ENCODE measurements around the gene SMCP.

SMCP gene

GRCh38 chr1:152904688-152905440, 26.7 kb downstream of the SMCP start:
- no peak for DNase-seq (ENCODE audit: insufficient read length, low spot score)
- TF ChIP-seq POLR2A (IDR thresholded peaks at IDR 0.05; ENCODE audit: low read depth, low read length): no peak
- no peak for FAIRE-seq

- FAIRE-seq: no peak
- TF ChIP-seq POLR2A (IDR thresholded peaks at IDR 0.05; ENCODE audit: low read depth, low read length): no peak
- peak; percentile 43 for DNase-seq (ENCODE audit: insufficient read length, low spot score)
Observed at GRCh38 chr1:152906023-152906565, 28.0 kb downstream of the SMCP start.

- TF ChIP-seq POLR2A (IDR thresholded peaks at IDR 0.05; ENCODE audit: low read depth, low read length): no peak
- no peak for FAIRE-seq
- DNase-seq (ENCODE audit: insufficient read length, low spot score): no peak
Observed at GRCh38 chr1:152907686-152908601, 29.8 kb downstream of the SMCP start, which contains the start of gene IVL. Gene IVL, plus strand, starts transcription at chr1:152908546. Its CDS starts 1,252 bp downstream, at chr1:152909798.

- FAIRE-seq: no peak
- DNase-seq (ENCODE audit: insufficient read length, low spot score): no peak
- TF ChIP-seq POLR2A (IDR thresholded peaks at IDR 0.05; ENCODE audit: low read depth, low read length): no peak
Observed at GRCh38 chr1:152909206-152909605, 31.1 kb downstream of the SMCP start.

- TF ChIP-seq POLR2A (IDR thresholded peaks at IDR 0.05; ENCODE audit: low read depth, low read length): no peak
- DNase-seq (ENCODE audit: insufficient read length, low spot score): no peak
- no peak for FAIRE-seq
Observed at GRCh38 chr1:152912471-152912870, 34.3 kb downstream of the SMCP start.

- no peak for FAIRE-seq
- DNase-seq (ENCODE audit: insufficient read length, low spot score): no peak
- TF ChIP-seq POLR2A (IDR thresholded peaks at IDR 0.05; ENCODE audit: low read depth, low read length): no peak
Observed at GRCh38 chr1:152912900-152913299, 34.8 kb downstream of the SMCP start.

- FAIRE-seq: no peak
- no peak for TF ChIP-seq POLR2A (IDR thresholded peaks at IDR 0.05; ENCODE audit: low read depth, low read length)
Observed at GRCh38 chr1:152917794-152918193, 39.7 kb downstream of the SMCP start.

GRCh38 chr1:152919071-152919470, 40.9 kb downstream of the SMCP start:
- DNase-seq (ENCODE audit: insufficient read length, low spot score) (no peak), FAIRE-seq (no peak)
- no peak for TF ChIP-seq POLR2A (IDR thresholded peaks at IDR 0.05; ENCODE audit: low read depth, low read length)

More at GRCh38 chr1:152917794-152918193, 39.7 kb downstream of the SMCP start:
- no peak for DNase-seq (ENCODE audit: insufficient read length, low spot score)

- no peak for TF ChIP-seq POLR2A (IDR thresholded peaks at IDR 0.05; ENCODE audit: low read depth, low read length)
- DNase-seq (ENCODE audit: insufficient read length, low spot score) (no peak), FAIRE-seq (no peak)
Observed at GRCh38 chr1:152924191-152924590, 46.1 kb downstream of the SMCP start.

- FAIRE-seq (no peak), DNase-seq (ENCODE audit: insufficient read length, low spot score) (no peak)
- no peak for TF ChIP-seq POLR2A (IDR thresholded peaks at IDR 0.05; ENCODE audit: low read depth, low read length)
Observed at GRCh38 chr1:152926091-152926490, 48.0 kb downstream of the SMCP start.

- TF ChIP-seq POLR2A (IDR thresholded peaks at IDR 0.05; ENCODE audit: low read depth, low read length): no peak
- FAIRE-seq (no peak), DNase-seq (ENCODE audit: insufficient read length, low spot score) (no peak)
Observed at GRCh38 chr1:152928671-152929070, 50.5 kb downstream of the SMCP start.

- FAIRE-seq: no peak
- no peak for DNase-seq (ENCODE audit: insufficient read length, low spot score)
- no peak for TF ChIP-seq POLR2A (IDR thresholded peaks at IDR 0.05; ENCODE audit: low read depth, low read length)
Observed at GRCh38 chr1:152932170-152932811, 54.2 kb downstream of the SMCP start.

GRCh38 chr1:152933196-152933595, 55.1 kb downstream of the SMCP start:
- no peak for FAIRE-seq
- TF ChIP-seq POLR2A (IDR thresholded peaks at IDR 0.05; ENCODE audit: low read depth, low read length): no peak
- DNase-seq (ENCODE audit: insufficient read length, low spot score): no peak

All from H54 (cell line).